Activated T-cell treated with anti-CD3 and anti-CD28 coated beads, Interleukin-2, amount 50 U/mL, for 72 hours (primary cell): Measurements from ENCODE around the gene TAC3. TPM values are rescaled to one million over a fixed set of nuclear protein-coding genes. Genes with fewer than 3 reads are reported as not detected.

ENCODE experiments used
- ATAC-seq, 2 donors: fragments of 150-1000 bp; cut with Tn5 transposase; replicated peaks in 1 of 2; 2 replicates each; pipeline ENCODE4 v1.10.0; 2021; ENCODE audit warnings: moderate library complexity in 2 of 2, mild to moderate bottlenecking in 1 of 2
- DNase-seq, 2 donors: peaks; one replicate each; pipeline ENCODE4 v3.0.0; 2021 to 2022; ENCODE audit warnings: mixed read lengths in 1 of 2
- H3K27ac Mint-ChIP-seq: one replicate; pipeline ENCODE4 v1.8.0; 2022; ENCODE audit warnings: mild to moderate bottlenecking, moderate library complexity, mixed read lengths
- H3K27me3 Mint-ChIP-seq: one replicate; pipeline ENCODE4 v1.8.0; 2022; ENCODE audit warnings: low read depth, mixed read lengths
- H3K36me3 Mint-ChIP-seq, 2 donors: one replicate each; pipeline ENCODE4 v1.8.0; 2022; ENCODE audit warnings: mixed read lengths in 2 of 2, mild to moderate bottlenecking in 1 of 2; ENCODE audit not compliant: insufficient read depth in 2 of 2
- H3K4me1 Mint-ChIP-seq: one replicate; pipeline ENCODE4 v1.8.0; 2022; ENCODE audit warnings: low read depth, mixed read lengths
- H3K4me3 Mint-ChIP-seq, 2 donors: one replicate each; pipeline ENCODE4 v1.8.0; 2022; ENCODE audit warnings: mild to moderate bottlenecking in 2 of 2, mixed read lengths in 2 of 2, moderate library complexity in 2 of 2
- H3K9me3 Mint-ChIP-seq, 2 donors: one replicate each; pipeline ENCODE4 v1.8.0; 2022; ENCODE audit warnings: mixed read lengths in 2 of 2
- total RNA-seq, 2 donors: library from RNA; stranded (reverse); gene quantifications; one replicate each; pipeline ENCODE4 v1.2.3, GENCODE V29; 2022

TAC3 gene
- total RNA-seq, 2 donors from 2014 or later: 4.2 to 4.4 TPM

- Mint-ChIP-seq H3K27me3 (peaks cover 7% of the 10 kb centered on the region), H3K27ac (peak overlapping the region; percentile 39), H3K9me3 (no peaks in the 10 kb centered on the region), H3K36me3 (peaks cover 0 to 1% of the 10 kb centered on the region in 2 donors), H3K4me1 (peaks cover 53% of the 10 kb centered on the region), H3K4me3 (peak overlapping the region; percentile 56 to 63)
- peak; percentile 81 to 82 for DNase-seq
- peak; percentile 94 for ATAC-seq
Measured at GRCh38 chr12:57046947-57047890, 30.9 kb upstream of the TAC3 start.

DNA sequence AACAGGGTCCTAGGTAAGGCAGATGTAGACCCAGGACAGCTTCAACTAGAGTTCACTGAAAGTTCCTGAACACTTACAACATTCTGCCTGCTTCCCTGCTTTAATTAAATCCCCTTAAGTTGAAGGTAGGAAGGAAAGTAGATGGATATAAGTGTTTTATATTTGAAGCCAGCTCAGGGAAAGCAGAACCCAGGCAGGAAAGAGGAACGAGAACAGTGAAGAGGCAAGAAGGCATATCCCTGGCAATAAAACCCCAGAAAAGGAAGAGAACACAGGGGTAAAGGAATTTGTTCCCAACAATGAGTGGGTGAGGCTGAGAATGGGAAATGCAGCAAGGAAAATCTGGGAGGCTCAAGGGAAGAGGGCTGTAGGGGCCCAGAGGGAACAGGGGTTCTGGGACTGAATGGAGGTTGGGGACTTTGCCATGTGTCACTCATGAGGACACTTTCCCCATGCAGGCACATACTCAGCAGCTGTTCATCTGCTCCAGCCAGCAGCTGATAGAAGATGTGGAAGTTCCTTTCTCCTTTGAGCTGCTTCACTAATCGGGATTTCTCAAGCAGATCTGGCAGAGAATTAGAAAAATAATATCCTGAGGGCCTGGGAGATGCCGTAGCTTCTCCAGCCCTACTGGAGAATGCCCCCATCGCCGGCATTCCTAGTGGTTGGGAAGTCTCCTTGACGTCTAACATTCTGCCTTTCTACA lies 29.9 kb upstream of the TAC3 start:
- H3K4me3 Mint-ChIP-seq: peak overlapping the region; percentile 45 to 63
- no peak for DNase-seq
- H3K4me1 Mint-ChIP-seq: peaks cover 53% of the 10 kb centered on the region
- peaks cover 0 to 1% of the 10 kb centered on the region in 2 donors for H3K36me3 Mint-ChIP-seq
- ATAC-seq: no peak
- no peaks in the 10 kb centered on the region for H3K9me3 Mint-ChIP-seq
- H3K27ac Mint-ChIP-seq: peak overlapping the region; percentile 16
- H3K27me3 Mint-ChIP-seq: peaks cover 7% of the 10 kb centered on the region

DNA sequence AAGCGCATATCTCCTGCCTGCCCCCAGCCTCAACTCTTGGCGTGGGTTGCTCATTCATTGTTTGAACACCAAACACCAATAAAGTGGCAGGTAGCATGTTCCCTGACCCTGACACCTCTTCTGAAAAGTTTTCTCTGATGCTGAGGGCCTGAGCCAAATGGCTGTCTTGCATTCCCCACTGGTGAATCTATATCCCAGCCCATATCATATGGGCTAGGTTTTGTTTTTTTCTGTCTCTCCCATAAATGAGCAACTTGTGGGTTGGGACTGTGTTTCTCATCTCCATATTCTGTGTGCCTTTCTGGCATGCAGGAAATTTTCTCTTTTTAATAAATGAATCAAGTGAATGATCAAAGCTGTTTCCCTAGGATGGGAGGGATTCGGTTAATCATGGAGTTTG lies 28.6 kb upstream of the TAC3 start:
- Mint-ChIP-seq H3K27me3 (peaks cover 7% of the 10 kb centered on the region), H3K4me1 (peaks cover 53% of the 10 kb centered on the region), H3K36me3 (peaks cover 0 to 1% of the 10 kb centered on the region in 2 donors), H3K4me3 (no peak overlapping the region), H3K9me3 (no peaks in the 10 kb centered on the region), H3K27ac (no peak overlapping the region)
- DNase-seq: no peak
- ATAC-seq: no peak

DNA sequence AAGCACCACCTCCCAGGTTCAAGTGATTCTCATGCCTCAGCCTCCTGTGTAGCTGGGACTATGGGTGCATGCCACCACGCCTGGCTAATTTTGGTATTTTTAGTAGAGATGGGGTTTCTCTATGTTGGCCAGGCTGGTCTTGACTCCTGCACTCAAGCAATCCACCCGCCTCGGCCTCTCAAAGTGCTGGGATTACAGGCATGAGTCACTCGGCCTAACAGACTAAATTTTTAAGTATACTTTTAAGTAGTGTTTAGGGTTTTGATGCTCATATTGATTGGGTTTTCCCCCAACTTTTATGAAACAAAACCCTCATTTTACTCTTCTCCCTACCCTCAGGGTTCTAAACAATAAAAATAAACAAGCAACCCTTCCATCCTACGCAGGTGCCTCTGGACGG lies 28.1 kb upstream of the TAC3 start:
- H3K27me3 Mint-ChIP-seq: peaks cover 7% of the 10 kb centered on the region
- H3K4me3 Mint-ChIP-seq: no peak overlapping the region
- H3K36me3 Mint-ChIP-seq: peaks cover 0 to 1% of the 10 kb centered on the region in 2 donors
- H3K27ac Mint-ChIP-seq: no peak overlapping the region
- DNase-seq: no peak
- H3K9me3 Mint-ChIP-seq: no peaks in the 10 kb centered on the region
- no peak for ATAC-seq
- peaks cover 53% of the 10 kb centered on the region for H3K4me1 Mint-ChIP-seq

- ATAC-seq: no peak
Measured at GRCh38 chr12:57042695-57043094, 26.4 kb upstream of the TAC3 start.

DNA sequence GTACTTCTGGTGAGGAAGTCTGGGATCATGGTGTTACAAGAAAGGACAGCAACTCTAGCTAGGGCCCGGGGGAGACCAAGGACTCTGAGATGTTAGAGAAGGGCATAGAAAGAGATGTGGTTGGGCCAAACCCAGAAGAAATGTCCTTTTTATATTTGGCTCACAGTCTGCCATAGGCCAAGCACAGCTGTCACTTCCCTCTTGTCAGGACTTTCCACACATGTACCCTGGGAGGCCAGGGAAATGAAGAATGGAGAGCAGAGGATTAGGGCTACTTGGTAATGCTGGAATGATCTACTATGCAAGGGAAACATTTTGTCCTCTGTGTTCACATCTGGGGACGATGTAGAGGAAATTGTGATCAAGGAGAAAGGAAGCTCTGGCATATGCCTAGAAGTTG lies 24.4 kb upstream of the TAC3 start:
- Mint-ChIP-seq H3K27ac (no peak overlapping the region), H3K4me3 (no peak overlapping the region), H3K4me1 (peaks cover 21% of the 10 kb centered on the region), H3K9me3 (no peaks in the 10 kb centered on the region), H3K36me3 (peaks cover 0 to 2% of the 10 kb centered on the region in 2 donors), H3K27me3 (no peaks in the 10 kb centered on the region)
- DNase-seq (no peak), ATAC-seq (no peak)

More at GRCh38 chr12:57042695-57043094, 26.4 kb upstream of the TAC3 start:
- peaks cover 7% of the 10 kb centered on the region for H3K27me3 Mint-ChIP-seq
- peaks cover 0 to 3% of the 10 kb centered on the region in 2 donors for H3K36me3 Mint-ChIP-seq
- peaks cover 40% of the 10 kb centered on the region for H3K4me1 Mint-ChIP-seq
- DNase-seq: no peak
- H3K27ac Mint-ChIP-seq: no peak overlapping the region
- no peaks in the 10 kb centered on the region for H3K9me3 Mint-ChIP-seq
- no peak overlapping the region for H3K4me3 Mint-ChIP-seq

- no peak overlapping the region for H3K27ac Mint-ChIP-seq
- ATAC-seq (no peak), DNase-seq (no peak)
- no peaks in the 10 kb centered on the region for H3K9me3 Mint-ChIP-seq
- H3K36me3 Mint-ChIP-seq: peaks cover 0 to 2% of the 10 kb centered on the region in 2 donors
- no peak overlapping the region for H3K4me3 Mint-ChIP-seq
- no peaks in the 10 kb centered on the region for H3K27me3 Mint-ChIP-seq
- H3K4me1 Mint-ChIP-seq: peaks cover 15% of the 10 kb centered on the region
Measured at GRCh38 chr12:57040211-57040610, 23.9 kb upstream of the TAC3 start.

DNA sequence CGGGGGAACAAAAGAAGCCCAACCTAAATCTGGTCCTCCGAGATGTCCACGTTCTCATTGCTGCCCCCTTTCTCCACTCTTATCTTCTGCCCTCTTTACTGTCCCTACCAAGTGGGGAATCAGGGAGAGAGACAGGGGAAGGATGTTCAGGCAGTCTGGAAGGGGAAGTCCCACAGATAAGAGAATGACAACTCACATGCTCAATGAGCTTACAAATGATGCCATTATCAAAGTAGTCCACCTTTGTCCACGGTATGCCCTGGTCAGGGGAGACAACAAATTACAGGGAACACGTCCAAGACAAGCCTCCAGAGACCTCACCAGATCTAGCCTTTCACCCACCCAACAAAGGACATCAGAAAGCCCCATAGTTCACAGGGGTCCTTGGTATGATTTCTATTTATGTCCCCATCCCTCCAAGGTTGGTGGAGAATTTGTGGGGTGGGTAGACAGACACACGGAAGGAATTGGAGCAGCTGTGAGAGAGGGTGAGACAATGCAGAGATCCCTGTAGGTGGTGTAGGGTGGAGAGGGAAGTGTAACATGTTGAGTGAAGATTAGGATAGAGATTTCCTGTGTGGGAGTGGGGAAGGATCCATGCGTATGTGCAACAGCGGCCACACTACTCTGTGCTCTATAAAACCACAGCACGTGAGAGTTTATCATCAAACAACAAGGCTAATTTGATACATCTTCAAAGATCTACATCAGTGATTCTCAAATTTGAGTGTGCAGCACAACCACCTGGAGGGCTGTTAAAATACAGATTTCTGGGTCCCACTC lies 22.9 kb upstream of the TAC3 start:
- no peak overlapping the region for H3K27ac Mint-ChIP-seq
- DNase-seq (no peak), ATAC-seq (no peak)
- H3K4me3 Mint-ChIP-seq: no peak overlapping the region
- no peaks in the 10 kb centered on the region for H3K9me3 Mint-ChIP-seq
- H3K27me3 Mint-ChIP-seq: no peaks in the 10 kb centered on the region
- peaks cover 7% of the 10 kb centered on the region for H3K4me1 Mint-ChIP-seq
- peaks cover 0 to 2% of the 10 kb centered on the region in 2 donors for H3K36me3 Mint-ChIP-seq

GRCh38 chr12:57037264-57037663 lies 20.9 kb upstream of the TAC3 start:
- ATAC-seq: no peak
- no peak for DNase-seq
- Mint-ChIP-seq H3K36me3 (peaks cover 0 to 2% of the 10 kb centered on the region in 2 donors), H3K27ac (no peak overlapping the region), H3K4me3 (no peak overlapping the region), H3K27me3 (no peaks in the 10 kb centered on the region), H3K9me3 (no peaks in the 10 kb centered on the region), H3K4me1 (peaks cover 10% of the 10 kb centered on the region)

DNA sequence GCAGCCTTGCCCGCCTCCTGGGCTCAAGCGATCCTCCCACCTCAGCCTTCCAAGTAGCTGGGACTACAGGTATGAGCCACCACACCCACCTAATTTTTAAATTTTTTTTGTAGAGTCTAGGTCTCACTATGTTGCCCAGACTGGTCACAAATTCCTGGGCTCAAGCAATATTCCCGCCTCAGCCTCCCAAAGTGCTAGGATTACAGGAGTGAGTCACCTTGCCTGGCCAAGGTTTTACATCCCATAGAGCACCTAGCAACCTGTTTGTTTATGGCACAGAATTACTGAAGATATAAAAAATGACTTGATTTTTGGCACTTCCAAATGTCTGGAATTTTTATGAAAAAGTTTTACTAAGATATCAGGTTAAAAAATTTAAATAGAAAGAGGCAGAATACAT lies 17.1 kb upstream of the TAC3 start:
- Mint-ChIP-seq H3K27ac (no peak overlapping the region), H3K4me3 (no peak overlapping the region), H3K36me3 (peaks cover 0 to 2% of the 10 kb centered on the region in 2 donors), H3K4me1 (peaks cover 29% of the 10 kb centered on the region), H3K9me3 (no peaks in the 10 kb centered on the region), H3K27me3 (no peaks in the 10 kb centered on the region)
- DNase-seq (no peak), ATAC-seq (no peak)

DNA sequence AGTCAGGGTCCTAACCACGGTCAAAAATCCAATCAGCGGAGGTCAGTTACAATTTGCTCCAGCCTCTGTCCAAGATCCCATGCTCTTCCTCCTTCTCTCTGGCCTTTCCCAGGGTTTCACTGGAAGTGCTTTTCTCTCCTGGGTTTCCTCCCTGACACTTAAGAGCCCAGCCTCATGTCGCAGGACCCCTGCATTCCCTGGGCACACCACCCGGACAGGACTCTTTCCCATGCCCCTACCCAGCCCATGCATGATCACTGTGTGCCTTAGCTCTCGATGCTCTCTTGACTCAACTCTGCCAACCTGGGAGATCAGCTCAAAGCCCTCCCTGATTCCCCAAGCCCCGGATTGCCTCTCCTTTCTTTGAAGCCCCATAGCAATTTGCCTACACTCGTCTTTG lies 15.5 kb upstream of the TAC3 start:
- Mint-ChIP-seq H3K4me1 (peaks cover 45% of the 10 kb centered on the region), H3K4me3 (no peak overlapping the region), H3K36me3 (no peaks in the 10 kb centered on the region), H3K27me3 (no peaks in the 10 kb centered on the region), H3K27ac (no peak overlapping the region), H3K9me3 (no peaks in the 10 kb centered on the region)
- ATAC-seq (no peak), DNase-seq (no peak)

DNA sequence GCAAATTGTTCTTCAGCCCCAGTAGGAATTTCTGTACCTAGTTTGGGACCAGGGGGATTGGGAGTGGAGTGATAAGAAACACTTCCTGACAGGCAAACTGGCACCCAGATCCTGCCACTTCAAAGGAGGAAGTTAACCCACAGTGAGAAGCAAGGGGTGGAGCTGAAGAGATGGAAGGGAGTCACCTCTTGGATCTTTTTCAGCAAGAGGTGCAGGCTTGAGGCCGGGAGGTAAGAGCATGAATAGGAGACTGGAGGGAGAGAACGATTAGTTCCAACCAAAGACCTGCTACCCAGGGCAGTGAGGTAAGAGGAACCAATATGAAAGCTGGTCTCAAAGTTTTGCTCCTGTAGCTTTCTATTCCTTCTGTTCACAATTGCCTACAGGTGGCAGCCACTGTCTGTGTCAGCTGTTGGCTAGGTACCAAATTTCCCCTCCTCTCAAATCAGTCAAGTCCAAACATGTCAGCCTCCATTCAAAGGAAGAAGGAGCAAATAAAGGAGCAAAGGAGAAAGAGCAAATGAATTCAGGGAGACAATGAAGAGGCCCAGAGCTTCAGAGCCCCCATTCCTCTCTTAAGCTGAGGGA lies 14.9 kb upstream of the TAC3 start:
- Mint-ChIP-seq H3K4me3 (peak overlapping the region; percentile 4 to 23), H3K27me3 (no peaks in the 10 kb centered on the region), H3K4me1 (peaks cover 51% of the 10 kb centered on the region), H3K36me3 (no peaks in the 10 kb centered on the region), H3K27ac (peak overlapping the region; percentile 35), H3K9me3 (no peaks in the 10 kb centered on the region)
- peak; percentile 14 to 25 for DNase-seq
- ATAC-seq: peak; percentile 58 to 65
